ENCODE results near the gene TRIM7.
"Not testable (repeated sequence)": the region's sequence is repeated elsewhere in the genome, so short reads cannot be mapped to it uniquely, and the experiment has no call there.

Gene TRIM7

DNA sequence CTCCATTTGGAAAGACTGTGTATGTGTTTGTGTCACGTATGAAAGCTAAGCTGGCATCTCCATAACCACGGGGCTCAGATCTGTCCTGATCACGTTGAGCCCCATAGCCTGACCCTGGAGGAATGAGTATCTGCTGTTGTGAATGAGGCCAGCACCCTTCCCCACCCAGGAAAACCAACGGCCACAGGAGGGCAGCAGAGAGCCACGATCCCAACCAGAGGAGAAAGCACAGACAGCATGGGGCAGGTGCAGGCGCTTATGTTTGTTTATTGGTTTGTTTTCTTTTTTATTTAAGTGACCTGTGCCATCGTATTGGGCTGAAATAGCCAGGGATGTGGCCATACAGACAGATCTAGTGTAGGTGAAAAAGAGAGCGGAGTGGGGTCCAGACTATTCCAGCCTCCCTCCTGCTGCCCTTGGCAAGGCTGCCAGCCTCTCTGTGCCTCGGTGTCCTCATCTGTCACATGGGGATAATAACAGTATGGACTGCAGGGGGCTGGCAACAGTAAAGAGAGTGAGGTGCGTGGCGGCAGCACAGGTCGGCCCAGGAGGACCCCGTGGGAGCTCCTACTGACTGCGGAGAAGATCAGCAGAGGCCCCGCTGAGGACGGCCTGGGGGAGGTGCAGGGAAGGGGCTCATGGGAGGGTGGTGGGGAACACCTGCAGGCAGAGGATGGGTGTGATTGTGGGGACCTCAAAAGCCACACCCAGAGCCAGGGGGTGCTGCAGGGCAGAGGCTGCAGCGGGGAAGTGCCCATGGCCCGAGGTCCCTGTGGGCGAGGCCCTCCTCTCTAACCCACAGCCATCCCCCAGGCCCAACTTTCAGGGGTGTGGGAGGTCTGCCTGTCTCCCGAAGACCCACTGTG, 45.5 kb downstream of the TRIM7 start:
- TF ChIP-seq ZNF274 (IDR thresholded peaks at IDR 0.05; ENCODE audit: low read depth, low read length) = no peak
- no peak overlapping the region for H3K4me3 ChIP-seq (ENCODE audit: low read length)

DNA sequence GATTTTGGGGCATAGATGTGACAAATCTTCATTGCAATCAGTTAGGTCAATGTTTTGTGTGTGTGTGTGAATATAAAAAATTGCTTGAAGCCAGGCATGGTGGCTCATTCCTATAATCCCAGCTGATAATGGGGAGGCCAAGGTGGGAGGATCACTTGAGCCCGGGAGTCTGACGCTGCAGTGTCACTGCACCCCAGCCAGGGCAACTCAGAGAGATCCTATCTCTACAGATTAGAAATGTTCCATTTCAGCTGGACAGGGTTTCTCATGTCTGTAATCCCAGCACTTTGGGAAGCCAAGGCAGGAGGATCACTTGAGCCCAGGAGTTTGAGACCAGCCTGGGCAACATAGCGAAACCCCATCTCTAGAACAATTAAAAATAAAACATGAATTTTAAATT, 46.1 kb downstream of the TRIM7 start:
- H3K4me3 ChIP-seq (ENCODE audit: low read length) = no peak overlapping the region

DNA sequence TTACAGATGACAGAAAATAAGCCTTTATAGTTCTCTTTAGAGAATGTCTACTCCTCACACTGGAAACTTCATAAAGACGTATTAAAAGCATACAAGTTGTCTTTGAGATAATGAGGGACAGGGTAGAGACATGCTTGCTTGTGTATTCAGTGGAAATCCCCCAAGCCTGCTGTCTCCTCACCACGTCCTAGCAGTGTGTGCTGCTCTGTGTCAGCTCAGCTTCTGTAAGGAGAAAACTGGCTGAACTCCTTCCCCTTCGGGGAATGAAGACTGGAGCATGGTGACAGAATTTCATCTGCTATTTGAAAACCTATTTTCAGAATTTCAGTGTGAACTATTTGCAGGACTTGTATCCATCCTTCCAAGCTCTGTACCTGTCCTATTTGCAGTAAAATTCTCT, 48.2 kb downstream of the TRIM7 start:
- TF ChIP-seq ZNF274 (IDR thresholded peaks at IDR 0.05; ENCODE audit: low read depth, low read length) = no peak

More for the DNA sequence above, 46.1 kb downstream of the TRIM7 start:
- no peak for TF ChIP-seq ZNF274 (IDR thresholded peaks at IDR 0.05; ENCODE audit: low read depth, low read length)

DNA sequence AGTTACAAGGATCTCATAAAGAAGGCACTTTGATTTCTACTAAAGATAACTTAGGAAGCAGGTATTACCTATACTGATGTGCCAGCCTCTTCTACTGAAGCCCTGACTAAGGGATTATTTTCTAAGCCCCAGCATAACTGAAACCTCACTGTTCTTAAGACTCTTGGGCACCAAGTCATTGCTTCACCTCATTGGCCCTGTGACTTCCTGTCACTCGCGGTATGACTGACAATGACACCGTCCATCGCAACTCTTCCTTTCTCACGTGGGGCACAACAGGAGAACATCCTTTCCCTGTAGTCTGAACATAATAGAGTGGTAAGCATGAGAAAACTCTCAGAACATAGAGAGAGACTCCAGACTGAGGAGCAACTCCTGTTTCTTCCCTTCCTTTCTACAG, 51.2 kb downstream of the TRIM7 start:
- TF ChIP-seq ZNF274 (IDR thresholded peaks at IDR 0.05; ENCODE audit: low read depth, low read length) = no peak
- no peak overlapping the region for H3K4me3 ChIP-seq (ENCODE audit: low read length)

More for the DNA sequence above, 48.2 kb downstream of the TRIM7 start:
- no peak overlapping the region for H3K4me3 ChIP-seq (ENCODE audit: low read length)

DNA sequence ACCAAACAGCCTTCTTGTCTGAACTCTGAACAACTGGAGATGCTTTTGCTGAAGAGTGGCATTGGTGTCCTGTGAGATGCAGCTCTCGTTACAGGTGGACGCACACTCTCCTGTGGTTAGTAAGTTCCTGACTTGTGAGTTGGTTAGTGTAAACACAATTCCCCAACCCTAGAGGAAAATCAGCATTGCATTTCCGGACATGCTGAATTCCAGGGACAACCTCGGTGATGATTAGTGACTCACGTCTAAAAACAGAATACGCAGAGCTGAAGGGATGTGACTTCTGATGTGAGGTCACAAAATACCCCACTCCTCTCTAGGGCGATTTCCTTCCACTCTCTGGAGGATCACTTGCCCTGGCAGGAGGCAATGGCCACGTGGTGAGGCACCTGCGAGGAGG, 52.6 kb downstream of the TRIM7 start:
- H3K4me3 ChIP-seq (ENCODE audit: low read length) = no peak overlapping the region
- no peak for TF ChIP-seq ZNF274 (IDR thresholded peaks at IDR 0.05; ENCODE audit: low read depth, low read length)

DNA sequence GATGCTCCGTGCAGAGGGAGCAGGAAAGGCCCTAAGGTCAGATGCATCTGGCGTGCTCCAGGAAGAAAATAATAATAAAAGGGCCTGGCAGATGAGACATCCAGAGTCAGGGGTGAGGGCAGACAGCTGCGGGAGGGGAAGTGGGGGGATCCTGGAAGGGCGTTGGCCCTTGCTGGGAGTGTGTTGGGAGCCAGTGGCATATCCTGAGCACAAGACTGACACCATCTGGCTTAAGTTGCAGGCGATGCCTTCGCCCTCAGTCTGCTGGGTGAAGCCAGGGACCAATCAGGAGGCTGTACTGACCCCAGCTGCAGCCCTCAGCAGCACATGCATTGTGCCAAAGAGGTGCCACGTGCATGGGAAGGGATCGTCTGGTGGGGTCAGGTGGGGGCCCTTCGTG, 53.9 kb downstream of the TRIM7 start:
- TF ChIP-seq ZNF274 (IDR thresholded peaks at IDR 0.05; ENCODE audit: low read depth, low read length) = no peak
- H3K4me3 ChIP-seq (ENCODE audit: low read length) = no peak overlapping the region

DNA sequence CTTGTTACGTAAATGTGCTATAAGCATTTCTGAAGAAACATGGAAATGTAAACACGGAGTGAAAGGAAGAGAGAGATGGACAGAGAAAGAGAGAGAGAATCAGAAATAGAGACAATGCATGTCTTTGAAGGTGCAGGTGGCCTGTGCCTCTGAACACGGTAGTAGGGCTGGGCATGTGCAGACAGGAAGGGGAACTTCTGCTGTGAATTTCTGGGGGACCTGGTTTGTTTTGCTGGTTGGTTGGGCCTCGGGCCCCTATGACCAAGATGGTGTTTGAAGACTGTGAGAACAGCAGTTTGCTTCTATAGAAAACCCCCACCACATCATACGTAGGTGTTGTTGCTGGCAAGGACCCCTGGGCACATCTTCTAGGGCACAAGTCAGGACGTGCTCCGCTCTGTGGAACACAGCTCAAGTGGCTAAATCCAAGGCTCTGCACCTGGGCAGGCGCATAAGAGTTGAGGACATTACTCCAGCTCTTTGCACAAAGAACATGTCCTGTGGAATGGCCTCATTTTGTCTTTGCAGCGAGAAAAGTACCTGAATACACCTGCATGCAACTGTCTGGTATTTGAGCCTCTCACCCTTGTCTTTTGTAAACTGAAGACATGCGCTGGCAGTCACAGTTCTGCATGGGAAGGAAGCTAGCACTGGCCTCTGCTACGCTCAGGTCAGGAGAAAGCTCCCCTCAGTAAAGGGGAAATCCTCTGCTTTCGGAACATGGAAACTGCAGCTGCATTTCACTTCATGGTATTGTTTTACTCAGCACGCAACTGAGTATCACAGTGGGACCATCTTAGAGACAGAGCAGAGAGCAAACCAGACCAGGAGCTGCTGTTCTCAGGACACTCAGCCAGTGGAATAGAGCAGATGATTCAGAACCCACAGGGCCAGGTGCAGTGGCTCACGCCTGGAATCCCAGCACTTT, 54.9 kb downstream of the TRIM7 start:
- H3K4me3 ChIP-seq (ENCODE audit: low read length) = no peak overlapping the region
- no peak for TF ChIP-seq ZNF274 (IDR thresholded peaks at IDR 0.05; ENCODE audit: low read depth, low read length)

DNA sequence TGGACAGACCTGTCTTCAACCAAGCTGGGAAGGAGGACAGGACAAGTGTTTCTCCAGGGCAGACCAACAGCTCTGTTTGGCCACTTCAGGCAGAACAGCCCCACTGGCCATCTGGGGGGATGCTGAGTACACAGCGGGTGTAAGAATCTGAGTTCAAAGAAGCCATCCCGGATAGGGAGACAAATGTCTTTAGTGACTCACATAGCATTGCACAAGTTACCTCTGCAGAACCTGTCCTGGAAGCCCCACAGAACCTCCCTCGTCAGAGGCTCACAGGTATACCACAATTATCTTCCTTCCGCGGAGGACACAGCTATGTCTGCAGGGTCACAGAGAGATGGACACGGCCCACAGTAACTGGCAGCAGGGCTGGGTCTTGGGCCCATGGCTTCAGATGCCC, 55.6 kb downstream of the TRIM7 start:
- TF ChIP-seq ZNF274 (IDR thresholded peaks at IDR 0.05; ENCODE audit: low read depth, low read length) = no peak
- H3K4me3 ChIP-seq (ENCODE audit: low read length) = no peak overlapping the region

DNA sequence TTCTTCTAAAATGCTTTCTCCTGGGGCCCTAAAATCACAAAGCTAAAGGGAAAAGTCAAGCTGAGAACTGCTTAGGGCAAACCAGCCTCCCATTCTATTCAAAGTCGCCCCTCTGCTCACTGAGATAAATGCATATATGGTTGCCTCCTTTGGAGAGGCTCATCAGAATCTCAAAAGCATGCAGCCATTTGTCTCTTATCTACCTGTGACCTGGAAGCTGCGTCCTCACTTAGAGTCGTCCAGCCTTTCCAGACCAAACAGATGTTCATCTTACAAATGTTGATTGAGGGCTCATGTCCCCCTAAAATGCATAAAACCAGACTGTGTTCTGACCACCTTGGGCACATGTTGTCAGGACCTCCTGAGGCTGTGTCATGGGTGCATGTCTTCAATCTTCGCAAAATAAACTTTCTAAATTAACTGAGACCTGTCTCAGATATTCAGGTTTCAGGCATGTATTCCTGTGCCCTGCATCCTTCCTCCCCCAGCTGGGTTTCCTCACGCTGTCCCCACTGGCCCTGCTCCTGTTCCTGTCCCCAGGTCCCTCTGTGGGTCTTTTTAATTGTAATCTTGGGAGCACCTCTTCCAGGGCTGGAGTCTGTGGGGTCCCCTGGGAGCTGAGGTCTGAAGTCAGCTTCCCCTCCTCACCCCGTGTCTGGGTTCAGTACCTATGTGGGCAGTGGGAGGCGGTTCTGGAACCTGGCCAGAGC, 57.9 kb downstream of the TRIM7 start, which contains the start of gene OR2V2:
Gene OR2V2 (plus strand): TSS at position 660 of the 710 bp plus-strand sequence. CDS start 7,357 bp downstream, outside the sequence.
- not testable (repeated sequence) for H3K4me3 ChIP-seq (ENCODE audit: low read length)

DNA sequence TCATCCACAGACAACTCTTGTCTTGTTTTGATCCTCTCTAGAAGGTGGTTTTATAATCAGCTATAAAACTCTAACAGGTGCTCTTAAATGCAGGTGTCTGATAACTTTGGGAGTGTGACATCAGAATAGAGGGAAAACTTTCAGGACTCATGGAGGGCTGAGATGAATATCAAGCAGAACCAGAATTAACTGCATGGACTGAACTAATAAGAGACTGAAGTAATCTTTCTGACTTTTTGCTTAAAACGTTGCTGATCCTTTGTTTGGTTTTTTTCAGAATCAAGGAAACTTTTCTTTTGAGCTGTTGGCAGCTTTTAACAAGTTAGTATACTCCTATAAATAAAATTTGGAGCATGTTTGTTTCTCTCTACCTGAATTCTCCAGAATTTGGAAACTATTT, 59.9 kb downstream of the TRIM7 start:
- no peak for TF ChIP-seq ZNF274 (IDR thresholded peaks at IDR 0.05; ENCODE audit: low read depth, low read length)
- no peak overlapping the region for H3K4me3 ChIP-seq (ENCODE audit: low read length)

Data from GM08714 (cell line).